HG02759 (cell line): ENCODE data around the gene VCP.

ENCODE experiments used
- ATAC-seq: cut with Tn5 transposase; IDR thresholded peaks from one replicate; pipeline ENCODE4 v1.9.1; 2021; ENCODE audit warnings: mild to moderate bottlenecking, moderate library complexity; ENCODE audit not compliant: unreplicated experiment

VCP gene

GRCh38 chr9:35103660-35104191 is 31.3 kb upstream of the VCP start:
- no peak for ATAC-seq

- ATAC-seq = peak; percentile 98
Measured at GRCh38 chr9:35102769-35103659, 30.6 kb upstream of the VCP start, which contains the start of gene STOML2. Gene STOML2, minus strand, starts transcription at chr9:35103131. Its CDS starts 37 bp downstream, at chr9:35103094.

- peak; percentile 6 for ATAC-seq
Measured at GRCh38 chr9:35102465-35102768, 30.0 kb upstream of the VCP start.

- no peak for ATAC-seq
Measured at GRCh38 chr9:35097573-35097972, 25.1 kb upstream of the VCP start.

- ATAC-seq = peak; percentile 91
Measured at GRCh38 chr9:35096035-35096849, 23.8 kb upstream of the VCP start, which contains the start of gene PIGO. Gene PIGO, minus strand, starts transcription at chr9:35096591. Its CDS starts 1,026 bp downstream, at chr9:35095565.

GRCh38 chr9:35091536-35091935 is 19.1 kb upstream of the VCP start:
- no peak for ATAC-seq

GRCh38 chr9:35089434-35089833 is 17.0 kb upstream of the VCP start:
- no peak for ATAC-seq

GRCh38 chr9:35085078-35085477 is 12.7 kb upstream of the VCP start:
- no peak for ATAC-seq

GRCh38 chr9:35079426-35080341 is 7.3 kb upstream of the VCP start, which contains the start of gene FANCG:
Gene FANCG, minus strand, starts transcription at chr9:35079942. Its CDS starts 418 bp downstream, at chr9:35079524.
- peak; percentile 94 for ATAC-seq

- ATAC-seq = no peak
Measured at GRCh38 chr9:35079041-35079425, 6.6 kb upstream of the VCP start.

GRCh38 chr9:35078066-35078465 is 5.6 kb upstream of the VCP start:
- ATAC-seq = no peak

GRCh38 chr9:35076848-35077247 is 4.4 kb upstream of the VCP start:
- no peak for ATAC-seq

- no peak for ATAC-seq
Measured at GRCh38 chr9:35075358-35075757, 2.9 kb upstream of the VCP start.

GRCh38 chr9:35074791-35075190 is 2.4 kb upstream of the VCP start:
- ATAC-seq = no peak

GRCh38 chr9:35074141-35074540 is 1.7 kb upstream of the VCP start:
- no peak for ATAC-seq

GRCh38 chr9:35073279-35073612 is 821 bp upstream of the VCP start:
- no peak for ATAC-seq

- peak; percentile 62 for ATAC-seq
Measured at GRCh38 chr9:35071814-35072460, 488 bp downstream of the VCP start.

GRCh38 chr9:35070823-35071813 is 1.3 kb downstream of the VCP start:
- ATAC-seq = no peak

GRCh38 chr9:35069020-35069419 is 3.4 kb downstream of the VCP start:
- ATAC-seq = no peak
